Measurements from ENCODE around the gene RXFP4. TPM values are rescaled to one million over a fixed set of nuclear protein-coding genes. Genes with fewer than 3 reads are reported as not detected.

The RXFP4 gene
- total and polyA plus RNA-seq, 2 of the 13 experiments (the other 11 are each of a cell fraction or from before 2014, with no cell fraction given), result 0.38 to 1.4 TPM

DNA sequence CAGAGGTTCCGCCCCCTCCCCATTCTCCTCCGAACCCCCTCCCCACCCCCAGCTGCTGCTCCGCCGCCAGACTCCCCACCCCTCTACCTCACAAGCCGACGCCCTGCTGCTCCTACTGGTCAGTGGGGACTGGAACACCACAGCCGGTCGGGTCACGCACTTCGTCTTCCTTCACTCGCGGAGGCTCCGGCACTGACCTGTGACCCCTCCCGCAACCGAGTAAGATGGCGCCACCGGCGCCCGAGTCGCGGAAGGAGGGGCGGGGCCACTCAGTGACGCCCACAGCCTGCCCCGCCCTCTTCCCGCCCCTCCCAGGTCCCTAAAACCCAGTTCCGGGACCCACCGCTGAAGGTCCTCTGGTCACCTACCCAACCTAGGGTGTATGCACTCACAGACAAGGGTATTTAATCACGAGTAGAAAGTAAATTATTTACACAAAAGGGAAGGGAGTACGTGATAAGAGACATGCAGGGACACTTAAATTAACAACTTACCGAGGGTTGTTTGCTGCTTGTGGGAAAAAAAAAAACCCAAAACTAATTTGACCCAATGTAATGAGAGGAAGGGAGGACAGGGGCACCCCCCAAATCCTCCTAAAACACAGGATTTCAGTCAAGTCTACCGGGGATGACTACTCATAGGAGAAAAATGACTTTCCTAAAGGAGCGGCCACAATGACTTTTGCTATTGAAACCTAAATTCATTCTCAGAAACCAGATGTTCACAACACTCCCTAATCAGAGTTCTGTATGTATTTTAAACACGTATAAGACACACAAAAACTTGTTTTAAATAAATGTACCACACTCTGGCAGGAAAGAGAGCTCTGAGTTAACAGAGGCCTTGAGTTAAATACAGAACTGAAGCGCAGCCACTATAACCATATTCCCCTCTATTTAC is 30.0 kb upstream of the RXFP4 start, which contains the start of gene RIT1 (continued):
- TF ChIP-seq, protein P1, sequence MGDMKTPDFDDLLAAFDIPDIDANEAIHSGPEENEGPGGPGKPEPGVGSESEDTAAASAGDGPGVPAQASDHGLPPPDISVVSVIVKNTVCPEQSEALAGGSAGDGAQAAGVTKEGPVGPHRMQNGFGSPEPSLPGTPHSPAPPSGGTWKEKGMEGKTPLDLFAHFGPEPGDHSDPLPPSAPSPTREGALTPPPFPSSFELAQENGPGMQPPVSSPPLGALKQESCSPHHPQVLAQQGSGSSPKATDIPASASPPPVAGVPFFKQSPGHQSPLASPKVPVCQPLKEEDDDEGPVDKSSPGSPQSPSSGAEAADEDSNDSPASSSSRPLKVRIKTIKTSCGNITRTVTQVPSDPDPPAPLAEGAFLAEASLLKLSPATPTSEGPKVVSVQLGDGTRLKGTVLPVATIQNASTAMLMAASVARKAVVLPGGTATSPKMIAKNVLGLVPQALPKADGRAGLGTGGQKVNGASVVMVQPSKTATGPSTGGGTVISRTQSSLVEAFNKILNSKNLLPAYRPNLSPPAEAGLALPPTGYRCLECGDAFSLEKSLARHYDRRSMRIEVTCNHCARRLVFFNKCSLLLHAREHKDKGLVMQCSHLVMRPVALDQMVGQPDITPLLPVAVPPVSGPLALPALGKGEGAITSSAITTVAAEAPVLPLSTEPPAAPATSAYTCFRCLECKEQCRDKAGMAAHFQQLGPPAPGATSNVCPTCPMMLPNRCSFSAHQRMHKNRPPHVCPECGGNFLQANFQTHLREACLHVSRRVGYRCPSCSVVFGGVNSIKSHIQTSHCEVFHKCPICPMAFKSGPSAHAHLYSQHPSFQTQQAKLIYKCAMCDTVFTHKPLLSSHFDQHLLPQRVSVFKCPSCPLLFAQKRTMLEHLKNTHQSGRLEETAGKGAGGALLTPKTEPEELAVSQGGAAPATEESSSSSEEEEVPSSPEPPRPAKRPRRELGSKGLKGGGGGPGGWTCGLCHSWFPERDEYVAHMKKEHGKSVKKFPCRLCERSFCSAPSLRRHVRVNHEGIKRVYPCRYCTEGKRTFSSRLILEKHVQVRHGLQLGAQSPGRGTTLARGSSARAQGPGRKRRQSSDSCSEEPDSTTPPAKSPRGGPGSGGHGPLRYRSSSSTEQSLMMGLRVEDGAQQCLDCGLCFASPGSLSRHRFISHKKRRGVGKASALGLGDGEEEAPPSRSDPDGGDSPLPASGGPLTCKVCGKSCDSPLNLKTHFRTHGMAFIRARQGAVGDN (CRISPR knock-in tag; IDR thresholded peaks at IDR 0.05), result peak; percentile 71
- TF ChIP-seq TBP (CRISPR knock-in tag; IDR thresholded peaks at IDR 0.05), result no peak
- TF ChIP-seq, protein P2, sequence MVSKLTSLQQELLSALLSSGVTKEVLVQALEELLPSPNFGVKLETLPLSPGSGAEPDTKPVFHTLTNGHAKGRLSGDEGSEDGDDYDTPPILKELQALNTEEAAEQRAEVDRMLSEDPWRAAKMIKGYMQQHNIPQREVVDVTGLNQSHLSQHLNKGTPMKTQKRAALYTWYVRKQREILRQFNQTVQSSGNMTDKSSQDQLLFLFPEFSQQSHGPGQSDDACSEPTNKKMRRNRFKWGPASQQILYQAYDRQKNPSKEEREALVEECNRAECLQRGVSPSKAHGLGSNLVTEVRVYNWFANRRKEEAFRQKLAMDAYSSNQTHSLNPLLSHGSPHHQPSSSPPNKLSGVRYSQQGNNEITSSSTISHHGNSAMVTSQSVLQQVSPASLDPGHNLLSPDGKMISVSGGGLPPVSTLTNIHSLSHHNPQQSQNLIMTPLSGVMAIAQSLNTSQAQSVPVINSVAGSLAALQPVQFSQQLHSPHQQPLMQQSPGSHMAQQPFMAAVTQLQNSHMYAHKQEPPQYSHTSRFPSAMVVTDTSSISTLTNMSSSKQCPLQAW (CRISPR knock-in tag; IDR thresholded peaks at IDR 0.05), result peak; percentile 80
- TF ChIP-seq HNRNPK (IDR thresholded peaks at IDR 0.05; ENCODE audit: low read depth, low read length, poor library complexity, severe bottlenecking), result peak; percentile 77
- TF ChIP-seq CREB1 (IDR thresholded peaks at IDR 0.05), result peak; percentile 34; the same call in 1 of the 2 replicates
- peak; percentile 79 for TF ChIP-seq CREB1 (CRISPR knock-in tag; IDR thresholded peaks at IDR 0.05)
- TF ChIP-seq HOXA3 (CRISPR knock-in tag; IDR thresholded peaks at IDR 0.05), result peak; percentile 86
- TF ChIP-seq TMF1 (CRISPR knock-in tag; IDR thresholded peaks at IDR 0.05; ENCODE audit: low read depth), result no peak
- TF ChIP-seq MEIS1 (CRISPR knock-in tag; IDR thresholded peaks at IDR 0.05; ENCODE audit: borderline replicate concordance), result peak; percentile 81; the same call in 1 of the 2 replicates
- 0 out of 2 replicates have a peak, but pooled peaks have one; percentile 19 for TF ChIP-seq ZFP1 (CRISPR knock-in tag; IDR thresholded peaks at IDR 0.05)
- TF ChIP-seq ZBTB42 (CRISPR knock-in tag; IDR thresholded peaks at IDR 0.05), result no peak
- TF ChIP-seq SP1 (IDR thresholded peaks at IDR 0.05), result no peak
- peak; percentile 79 for TF ChIP-seq SP1 (CRISPR knock-in tag; IDR thresholded peaks at IDR 0.05)
- TF ChIP-seq MXI1 (IDR thresholded peaks at IDR 0.05; ENCODE audit: borderline replicate concordance, low read depth, low read length), result peak; percentile 51; the same call in 1 of the 3 replicates
- TF ChIP-seq ZSCAN21 (CRISPR knock-in tag; IDR thresholded peaks at IDR 0.05; ENCODE audit: borderline replicate concordance), result 0 out of 2 replicates have a peak, but pooled peaks have one; percentile 26
- TF ChIP-seq SNRNP70 (IDR thresholded peaks at IDR 0.05; ENCODE audit: low read depth, low read length), result no peak
- peak; percentile 61 for TF ChIP-seq SPEN (CRISPR knock-in tag; IDR thresholded peaks at IDR 0.05; ENCODE audit: low read depth)
- TF ChIP-seq NCOA2 (CRISPR knock-in tag; IDR thresholded peaks at IDR 0.05), result peak; percentile 43; the same call in 1 of the 2 replicates
- TF ChIP-seq, protein P3, sequence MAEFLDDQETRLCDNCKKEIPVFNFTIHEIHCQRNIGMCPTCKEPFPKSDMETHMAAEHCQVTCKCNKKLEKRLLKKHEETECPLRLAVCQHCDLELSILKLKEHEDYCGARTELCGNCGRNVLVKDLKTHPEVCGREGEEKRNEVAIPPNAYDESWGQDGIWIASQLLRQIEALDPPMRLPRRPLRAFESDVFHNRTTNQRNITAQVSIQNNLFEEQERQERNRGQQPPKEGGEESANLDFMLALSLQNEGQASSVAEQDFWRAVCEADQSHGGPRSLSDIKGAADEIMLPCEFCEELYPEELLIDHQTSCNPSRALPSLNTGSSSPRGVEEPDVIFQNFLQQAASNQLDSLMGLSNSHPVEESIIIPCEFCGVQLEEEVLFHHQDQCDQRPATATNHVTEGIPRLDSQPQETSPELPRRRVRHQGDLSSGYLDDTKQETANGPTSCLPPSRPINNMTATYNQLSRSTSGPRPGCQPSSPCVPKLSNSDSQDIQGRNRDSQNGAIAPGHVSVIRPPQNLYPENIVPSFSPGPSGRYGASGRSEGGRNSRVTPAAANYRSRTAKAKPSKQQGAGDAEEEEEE (CRISPR knock-in tag; IDR thresholded peaks at IDR 0.05; ENCODE audit: borderline replicate concordance), result no peak
- TF ChIP-seq MBD4 (IDR thresholded peaks at IDR 0.05; ENCODE audit: borderline replicate concordance, low read length), result peak; percentile 50; the same call in 1 of the 2 replicates
- no peak for TF ChIP-seq ZNF263 (CRISPR knock-in tag; IDR thresholded peaks at IDR 0.05)
- TF ChIP-seq KMT2B (CRISPR knock-in tag; IDR thresholded peaks at IDR 0.05), result peak; percentile 55; the same call in 1 of the 2 replicates
- peak; percentile 37; the same call in 1 of the 2 replicates for TF ChIP-seq RARA (CRISPR knock-in tag; IDR thresholded peaks at IDR 0.05)
- TF ChIP-seq XRCC5 (optimal IDR thresholded peaks at IDR 0.05; ENCODE audit: low read length), result peak; percentile 51

Data from HepG2 (cell line).